ENCODE data around the gene FGF14. TPM values are rescaled to one million over a fixed set of nuclear protein-coding genes. Genes with fewer than 3 reads are reported as not detected.

The FGF14 gene
- total RNA-seq, 1 experiment from 2014 or later = not detected

DNA sequence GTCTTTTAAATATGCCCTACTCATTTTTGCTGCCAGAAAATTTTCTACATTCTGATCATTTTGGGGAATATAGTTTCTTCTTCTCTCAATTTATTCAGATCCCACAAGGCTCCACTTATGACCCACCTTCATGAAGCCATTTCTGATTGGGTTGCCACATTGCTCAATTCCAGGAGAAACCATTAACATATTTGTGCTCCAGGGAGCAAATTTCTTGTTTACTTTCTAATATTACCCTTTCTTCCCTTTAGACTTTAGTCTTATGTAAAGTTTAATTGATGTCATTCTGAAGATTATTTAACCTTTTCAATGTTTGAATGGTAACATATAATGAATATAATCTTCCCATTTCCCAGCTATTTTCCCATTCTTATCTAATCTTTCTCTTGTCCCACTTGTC, 617.5 kb downstream of the FGF14 start:
- Histone ChIP-seq H3K79me2 (ENCODE audit: low read length) (no peaks in the 10 kb centered on the region), H3F3A (ENCODE audit: low read length, unreplicated experiment) (no peaks in the 10 kb centered on the region), H3K36me3 (ENCODE audit: low read depth, low read length) (no peaks in the 10 kb centered on the region), H3K9me2 (replicated peaks; ENCODE audit: low read length) (no peaks in the 10 kb centered on the region), H3K4me3 (ENCODE audit: low read length) (no peak overlapping the region), H3K4me1 (ENCODE audit: insufficient read depth, low read length) (no peaks in the 10 kb centered on the region), H3K27ac (ENCODE audit: low read length) (no peak overlapping the region), H2AFZ (ENCODE audit: low read length) (no peak overlapping the region), H3K9ac (ENCODE audit: low read length) (no peak overlapping the region), H3K27me3 (ENCODE audit: low read length) (peaks cover 37% of the 10 kb centered on the region), H3K9me3 (ENCODE audit: low read length) (no peaks in the 10 kb centered on the region), H3K4me2 (ENCODE audit: low read length) (no peak overlapping the region), H4K20me1 (ENCODE audit: low read length) (no peaks in the 10 kb centered on the region)
- no peak for TF ChIP-seq EZH2 (IDR thresholded peaks at IDR 0.05; ENCODE audit: low read length, unreplicated experiment)
- TF ChIP-seq, protein P1, sequence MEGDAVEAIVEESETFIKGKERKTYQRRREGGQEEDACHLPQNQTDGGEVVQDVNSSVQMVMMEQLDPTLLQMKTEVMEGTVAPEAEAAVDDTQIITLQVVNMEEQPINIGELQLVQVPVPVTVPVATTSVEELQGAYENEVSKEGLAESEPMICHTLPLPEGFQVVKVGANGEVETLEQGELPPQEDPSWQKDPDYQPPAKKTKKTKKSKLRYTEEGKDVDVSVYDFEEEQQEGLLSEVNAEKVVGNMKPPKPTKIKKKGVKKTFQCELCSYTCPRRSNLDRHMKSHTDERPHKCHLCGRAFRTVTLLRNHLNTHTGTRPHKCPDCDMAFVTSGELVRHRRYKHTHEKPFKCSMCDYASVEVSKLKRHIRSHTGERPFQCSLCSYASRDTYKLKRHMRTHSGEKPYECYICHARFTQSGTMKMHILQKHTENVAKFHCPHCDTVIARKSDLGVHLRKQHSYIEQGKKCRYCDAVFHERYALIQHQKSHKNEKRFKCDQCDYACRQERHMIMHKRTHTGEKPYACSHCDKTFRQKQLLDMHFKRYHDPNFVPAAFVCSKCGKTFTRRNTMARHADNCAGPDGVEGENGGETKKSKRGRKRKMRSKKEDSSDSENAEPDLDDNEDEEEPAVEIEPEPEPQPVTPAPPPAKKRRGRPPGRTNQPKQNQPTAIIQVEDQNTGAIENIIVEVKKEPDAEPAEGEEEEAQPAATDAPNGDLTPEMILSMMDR (conservative IDR thresholded peaks at IDR 0.05; ENCODE audit: low read depth, low read length) = no peak
- TF ChIP-seq EZH2phosphoT487 (IDR thresholded peaks at IDR 0.05; ENCODE audit: borderline replicate concordance, low read length) = no peak
- ATAC-seq (no peak), DNase-seq (no peak)
- ChIA-PET POLR2A (ENCODE audit: unreplicated experiment) (no interaction called here), CTCF (no interaction called here)
- BruUV-seq (replicated peaks) = no TSS peak
- intact Hi-C loops (cut with micrococcal nuclease) = loop anchor here (10.0 kb wide), 1 partner anchor 640 kb away; no protein-coding TSS in a partner anchor

DNA sequence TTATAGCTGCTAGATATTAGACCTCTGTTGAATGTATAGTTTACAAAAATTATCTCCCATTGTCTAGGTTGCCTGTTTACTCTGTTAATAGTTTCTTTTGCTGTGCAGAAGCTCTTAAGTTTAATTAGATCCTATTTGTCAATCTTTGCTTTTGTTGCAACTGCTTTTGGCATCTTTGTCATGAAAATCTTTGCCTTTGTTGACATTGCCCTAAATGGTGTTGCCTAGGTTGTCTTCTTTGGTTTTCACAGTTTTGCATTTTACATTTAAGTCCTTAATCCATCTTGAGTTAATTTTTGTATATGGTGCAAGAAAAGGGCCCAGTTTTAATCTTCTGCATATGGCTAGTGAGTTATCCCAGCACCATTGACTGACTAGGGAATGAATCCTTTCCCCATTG, 618.3 kb downstream of the FGF14 start:
- intact Hi-C loops (cut with micrococcal nuclease) = loop anchor here (10.0 kb wide), 1 partner anchor 639 kb away; no protein-coding TSS in a partner anchor
- no peaks in the 10 kb centered on the region for H3F3A ChIP-seq (ENCODE audit: low read length, unreplicated experiment)
- H3K4me1 ChIP-seq (ENCODE audit: insufficient read depth, low read length) = no peaks in the 10 kb centered on the region
- no peak for ATAC-seq
- H3K9ac ChIP-seq (ENCODE audit: low read length) = no peak overlapping the region
- H3K4me2 ChIP-seq (ENCODE audit: low read length) = no peak overlapping the region
- H3K9me2 ChIP-seq (replicated peaks; ENCODE audit: low read length) = no peaks in the 10 kb centered on the region
- no peaks in the 10 kb centered on the region for H3K79me2 ChIP-seq (ENCODE audit: low read length)
- DNase-seq = no peak
- no peaks in the 10 kb centered on the region for H3K36me3 ChIP-seq (ENCODE audit: low read depth, low read length)
- no peak overlapping the region for H3K27ac ChIP-seq (ENCODE audit: low read length)
- BruUV-seq (replicated peaks) = no TSS peak
- TF ChIP-seq EZH2phosphoT487 (IDR thresholded peaks at IDR 0.05; ENCODE audit: borderline replicate concordance, low read length) = no peak
- TF ChIP-seq, protein P1 (conservative IDR thresholded peaks at IDR 0.05; ENCODE audit: low read depth, low read length) = no peak
- no peak for TF ChIP-seq EZH2 (IDR thresholded peaks at IDR 0.05; ENCODE audit: low read length, unreplicated experiment)
- H3K27me3 ChIP-seq (ENCODE audit: low read length) = peaks cover 37% of the 10 kb centered on the region
- CTCF ChIA-PET = no interaction called here
- H2AFZ ChIP-seq (ENCODE audit: low read length) = no peak overlapping the region
- H4K20me1 ChIP-seq (ENCODE audit: low read length) = no peaks in the 10 kb centered on the region
- no peak overlapping the region for H3K4me3 ChIP-seq (ENCODE audit: low read length)
- no peaks in the 10 kb centered on the region for H3K9me3 ChIP-seq (ENCODE audit: low read length)
- POLR2A ChIA-PET (ENCODE audit: unreplicated experiment) = interaction anchor here (0.7 kb wide), 1 partner anchor 346 kb away, joined by 10 read pairs; no protein-coding TSS in a partner anchor

DNA sequence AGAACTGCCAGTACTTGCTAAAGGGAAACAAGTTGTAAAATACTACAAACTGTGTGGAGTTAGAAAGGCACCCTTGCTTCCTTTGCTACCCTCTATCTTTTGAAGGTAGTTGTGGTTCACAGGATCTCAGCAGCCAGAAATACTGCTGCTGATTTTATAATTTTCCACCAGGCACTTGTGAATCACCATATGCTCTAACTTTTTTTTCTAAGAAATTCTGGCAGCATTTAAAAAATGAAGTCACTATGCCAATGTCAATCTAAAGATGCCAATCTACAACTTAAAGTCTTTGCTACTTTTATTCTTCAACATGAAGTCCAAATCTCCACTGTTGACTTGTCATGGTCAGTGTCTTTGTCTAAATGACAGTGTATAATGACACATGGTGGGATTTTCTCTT, 621.6 kb downstream of the FGF14 start:
- no peak for ATAC-seq
- no peaks in the 10 kb centered on the region for H3K9me3 ChIP-seq (ENCODE audit: low read length)
- peaks cover 52% of the 10 kb centered on the region for H3K27me3 ChIP-seq (ENCODE audit: low read length)
- no peak overlapping the region for H3K27ac ChIP-seq (ENCODE audit: low read length)
- BruUV-seq (replicated peaks) = no TSS peak
- H3F3A ChIP-seq (ENCODE audit: low read length, unreplicated experiment) = no peaks in the 10 kb centered on the region
- H4K20me1 ChIP-seq (ENCODE audit: low read length) = no peaks in the 10 kb centered on the region
- POLR2A ChIA-PET (ENCODE audit: unreplicated experiment) = no interaction called here
- H3K79me2 ChIP-seq (ENCODE audit: low read length) = no peaks in the 10 kb centered on the region
- DNase-seq = no peak
- no peaks in the 10 kb centered on the region for H3K36me3 ChIP-seq (ENCODE audit: low read depth, low read length)
- H3K4me2 ChIP-seq (ENCODE audit: low read length) = no peak overlapping the region
- H3K9ac ChIP-seq (ENCODE audit: low read length) = no peak overlapping the region
- CTCF ChIA-PET = no interaction called here
- H3K4me1 ChIP-seq (ENCODE audit: insufficient read depth, low read length) = no peaks in the 10 kb centered on the region
- H3K9me2 ChIP-seq (replicated peaks; ENCODE audit: low read length) = no peaks in the 10 kb centered on the region
- intact Hi-C loops (cut with micrococcal nuclease) = loop anchor here (10.0 kb wide), 1 partner anchor 635 kb away; no protein-coding TSS in a partner anchor
- H3K4me3 ChIP-seq (ENCODE audit: low read length) = no peak overlapping the region
- no peak for TF ChIP-seq EZH2phosphoT487 (IDR thresholded peaks at IDR 0.05; ENCODE audit: borderline replicate concordance, low read length)
- TF ChIP-seq, protein P1 (conservative IDR thresholded peaks at IDR 0.05; ENCODE audit: low read depth, low read length) = no peak
- no peak overlapping the region for H2AFZ ChIP-seq (ENCODE audit: low read length)

All from PC-3 (cell line).